Left renal pelvis (tissue), 4 donors: ENCODE data around the gene DCLRE1B. TPM values are rescaled to one million over a fixed set of nuclear protein-coding genes. Genes with fewer than 3 reads are reported as not detected.
"Not testable (repeated sequence)": the region's sequence is repeated elsewhere in the genome, so short reads cannot be mapped to it uniquely, and the experiment has no call there.

Source experiments
- DNase-seq, 4 donors: peaks; one replicate each; pipeline ENCODE4 v3.0.0-alpha.2; 2013; ENCODE audit warnings: low read depth in 4 of 4, low spot score in 3 of 4
- polyA plus RNA-seq, 4 donors: library from polyadenylated mRNA; unstranded; fragments of 120-200 nt; gene quantifications; one replicate each; pipeline ENCODE4 v1.2.1, GENCODE V29; 2013; ENCODE audit not compliant: insufficient read length in 4 of 4

The DCLRE1B gene
- polyA plus RNA-seq, 4 donors, result 9.6 to 13.9 (median 11.8) TPM

GRCh38 chr1:113946112-113946511, 41.0 kb downstream of the DCLRE1B start:
- DNase-seq, result no peak

DNA sequence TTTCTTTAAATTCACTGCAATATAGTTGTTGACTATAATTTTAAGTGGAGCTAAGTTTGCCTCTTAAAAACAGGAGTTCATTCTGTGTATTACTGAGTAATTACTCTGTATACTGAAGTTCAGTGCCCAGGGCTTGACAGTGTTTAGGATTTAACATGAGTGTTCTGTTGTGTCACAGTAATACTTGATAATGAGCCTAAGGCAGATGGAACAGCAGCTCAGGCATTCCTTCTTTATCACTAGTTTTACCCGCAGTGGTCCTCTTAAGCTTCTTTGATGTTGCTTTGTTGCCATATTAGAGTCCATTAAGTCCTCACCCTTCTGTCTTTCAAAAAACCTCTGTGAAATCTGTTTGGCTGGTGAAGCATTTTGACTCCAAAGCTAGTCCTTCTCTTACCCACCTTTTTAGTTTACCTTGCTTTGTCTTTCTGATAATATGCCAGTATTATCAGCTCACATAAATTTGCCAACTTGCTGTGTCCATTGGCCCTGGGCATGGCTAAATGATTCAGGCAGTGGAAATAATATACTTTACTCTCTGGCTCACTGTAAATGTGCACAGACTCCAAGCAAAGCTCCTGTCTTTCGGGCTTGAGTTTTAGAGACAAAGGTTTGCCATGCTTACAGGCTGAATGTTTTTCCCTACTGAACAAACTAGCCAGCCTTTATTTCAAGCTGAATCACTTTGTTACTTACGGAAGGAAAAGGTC, 41.7 kb downstream of the DCLRE1B start:
- DNase-seq, result no peak

DNA sequence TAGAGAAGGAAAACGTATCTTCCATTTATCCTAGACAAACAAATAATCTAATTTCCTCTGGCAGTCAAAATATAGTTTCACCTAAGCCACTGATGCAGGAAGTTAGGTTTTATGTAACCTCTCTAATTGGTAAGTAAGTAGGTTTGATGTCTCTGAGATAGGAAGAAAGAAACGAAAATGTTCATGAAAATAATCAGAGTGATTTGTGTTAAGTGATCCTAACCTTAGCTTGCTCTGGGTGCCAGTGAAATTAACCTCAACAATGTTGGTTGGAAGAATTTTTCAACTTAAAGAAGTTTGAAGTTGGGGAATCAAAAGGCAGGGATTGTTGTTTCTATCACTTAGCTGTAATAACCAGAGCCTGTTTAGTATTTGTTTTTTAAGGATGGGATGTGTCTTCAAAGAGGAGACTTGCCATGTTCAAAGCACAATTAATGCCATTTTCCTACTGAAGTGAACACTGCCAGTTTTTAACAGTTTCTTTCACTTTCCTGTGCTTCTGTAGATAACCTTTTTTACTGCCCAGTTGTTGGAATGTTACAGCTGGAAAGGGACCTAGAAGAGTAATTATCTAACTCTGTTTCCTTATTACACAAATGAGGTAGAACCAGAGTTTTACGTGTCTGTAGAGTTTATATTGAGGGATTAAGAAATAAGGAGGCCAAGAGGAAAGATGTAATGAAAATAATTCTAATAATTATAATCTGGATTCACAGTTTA, 42.4 kb downstream of the DCLRE1B start:
- DNase-seq, result no peak

GRCh38 chr1:113948151-113948550, 43.0 kb downstream of the DCLRE1B start:
- not testable (repeated sequence) for DNase-seq

DNA sequence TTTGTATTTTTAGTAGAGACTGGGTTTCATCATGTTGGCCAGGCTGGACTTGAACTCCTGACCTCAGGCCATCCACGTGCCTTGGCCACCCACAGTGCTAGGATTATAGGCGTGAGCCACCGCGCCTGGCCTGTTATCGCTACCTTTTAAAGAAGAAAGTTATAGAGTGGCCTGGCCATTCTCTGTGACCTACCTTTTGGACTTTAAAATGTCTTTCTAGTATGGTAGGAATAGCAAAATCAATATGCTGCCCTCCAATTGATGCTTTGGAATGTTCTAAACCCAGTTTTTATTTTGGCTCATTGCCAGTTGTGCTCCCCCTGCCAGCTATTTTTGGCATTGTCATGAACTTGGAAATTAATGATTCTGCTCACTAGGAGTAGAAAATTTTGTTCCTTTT, 43.9 kb downstream of the DCLRE1B start:
- no peak for DNase-seq

GRCh38 chr1:113950908-113951307, 45.8 kb downstream of the DCLRE1B start:
- DNase-seq, result no peak

- no peak for DNase-seq
Observed at GRCh38 chr1:113951719-113952118, 46.6 kb downstream of the DCLRE1B start.

- no peak for DNase-seq
Observed at GRCh38 chr1:113957984-113958383, 52.9 kb downstream of the DCLRE1B start.

GRCh38 chr1:113958691-113959090, 53.6 kb downstream of the DCLRE1B start:
- DNase-seq, result no peak

- DNase-seq, result no peak
Observed at GRCh38 chr1:113963281-113963906, 58.3 kb downstream of the DCLRE1B start.

Other genes with a start within 250 kb of the DCLRE1B start
- gene PHTF1, start 145.8 kb upstream of the DCLRE1B start, polyA plus RNA-seq, result 10 to 100 TPM; 11.6 to 27.3 (median 23.8) TPM
- 10 to 100 TPM; 24.3 to 31.5 (median 27.3) TPM for gene RSBN1, start 92.8 kb upstream of the DCLRE1B start, polyA plus RNA-seq
- under 1 TPM; 0.22 to 0.75 (median 0.40) TPM for gene PTPN22, start 33.6 kb upstream of the DCLRE1B start, polyA plus RNA-seq
- gene BCL2L15, start 17.7 kb upstream of the DCLRE1B start, polyA plus RNA-seq, result 1 to 10 TPM in 1 of 4 donors, under 1 TPM in 3; 0.34 to 1.3 (median 0.72) TPM
- 10 to 100 TPM; 27.2 to 48.8 (median 31.1) TPM for gene AP4B1, start 527 bp upstream of the DCLRE1B start, polyA plus RNA-seq
- 10 to 100 TPM; 36.7 to 47.3 (median 43.5) TPM for gene HIPK1, start 24.0 kb downstream of the DCLRE1B start, polyA plus RNA-seq
- 100 to 1,000 TPM; 121 to 453 (median 169) TPM for gene OLFML3, start 74.1 kb downstream of the DCLRE1B start, polyA plus RNA-seq
- gene SYT6, start 248.5 kb downstream of the DCLRE1B start, polyA plus RNA-seq, result 1 to 10 TPM in 3 of 4 donors, under 1 TPM in 1; 0.53 to 1.7 (median 1.2) TPM